Activated CD4-positive, alpha-beta memory T cell treated with anti-CD3 and anti-CD28 coated beads for 36 hours (primary cell): ENCODE measurements around the gene SUPT5H. TPM values are rescaled to one million over a fixed set of nuclear protein-coding genes. Genes with fewer than 3 reads are reported as not detected.

Experiments
- CTCF ChIA-PET: fragments of 350-600 bp; sonication (Branson Sonifier 250); formaldehyde crosslinking; loops from one replicate; lab custom pipeline; 2021; ENCODE audit warnings: antibody characterized with exemption, inconsistent platforms; lab: Charles Lee
- POLR2A ChIA-PET: fragments of 350-600 bp; sonication (Branson Sonifier 250); formaldehyde crosslinking; loops from one replicate; lab custom pipeline; 2021; ENCODE audit warnings: antibody characterized with exemption; lab: Charles Lee
- DNase-seq: peaks from one replicate; pipeline ENCODE4 v3.0.0-alpha.2; 2020
- H3K27ac Mint-ChIP-seq: one replicate; pipeline ENCODE4 v1.8.0; 2021; ENCODE audit warnings: mixed read lengths
- H3K27me3 Mint-ChIP-seq: one replicate; pipeline ENCODE4 v1.8.0; 2021; ENCODE audit warnings: mixed read lengths
- H3K36me3 Mint-ChIP-seq: one replicate; pipeline ENCODE4 v1.8.0; 2021; ENCODE audit warnings: mixed read lengths
- H3K4me1 Mint-ChIP-seq: one replicate; pipeline ENCODE4 v1.8.0; 2021; ENCODE audit warnings: low read depth, mixed read lengths
- H3K4me3 Mint-ChIP-seq: one replicate; pipeline ENCODE4 v1.8.0; 2021; ENCODE audit warnings: mild to moderate bottlenecking, mixed read lengths
- H3K9me3 Mint-ChIP-seq: one replicate; pipeline ENCODE4 v1.8.0; 2021; ENCODE audit warnings: mixed read lengths
- intact Hi-C: fragments of 100-400 bp; cut with micrococcal nuclease; formaldehyde crosslinking; loops from one replicate; pipeline ENCODE4 v1.15.1; 2023
- total RNA-seq, 2 experiments: library from RNA; stranded (reverse); gene quantifications; one replicate each; pipeline ENCODE4 v1.2.3, GENCODE V29; 2021

Gene SUPT5H
- total RNA-seq, 2 experiments from 2014 or later, result 180 to 183 TPM

DNA sequence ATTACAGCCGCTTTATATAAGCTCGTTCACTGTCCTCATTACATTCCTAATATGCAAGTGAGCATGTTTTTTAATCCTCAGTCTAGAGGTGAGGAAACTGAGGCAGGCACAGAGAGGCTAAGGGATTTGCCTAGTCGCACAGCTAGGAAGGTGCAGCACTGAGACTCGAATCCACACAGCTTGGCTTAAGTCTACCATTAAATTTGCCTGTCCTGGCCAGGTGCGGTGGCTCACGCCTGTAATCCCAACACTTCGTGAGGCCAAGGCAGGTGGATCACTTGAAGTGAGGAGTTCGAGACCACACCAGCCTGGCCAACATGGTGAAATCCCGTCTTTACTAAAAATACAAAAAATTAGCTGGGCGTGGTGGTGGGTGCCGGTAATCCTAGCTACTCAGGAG lies 17.7 kb upstream of the SUPT5H start:
- no peak overlapping the region for H3K4me3 Mint-ChIP-seq
- peaks cover 19% of the 10 kb centered on the region for H3K36me3 Mint-ChIP-seq
- intact Hi-C loops, result no loop called here
- H3K4me1 Mint-ChIP-seq, result peaks cover 19% of the 10 kb centered on the region
- H3K27ac Mint-ChIP-seq, result no peak overlapping the region
- DNase-seq, result no peak
- POLR2A ChIA-PET, result interaction anchor here (1.5 to 1.9 kb wide), 2 partner anchors 8 to 30 kb away, joined by 4 to 13 read pairs; partner anchors contain the start of gene RPS16
- H3K9me3 Mint-ChIP-seq, result no peaks in the 10 kb centered on the region
- CTCF ChIA-PET, result interaction anchor here (0.9 to 1.9 kb wide), 3 partner anchors 13 to 105 kb away, joined by 5 to 7 read pairs (median 7); partner anchors contain the start of genes EID2B and PLEKHG2
- no peaks in the 10 kb centered on the region for H3K27me3 Mint-ChIP-seq

DNA sequence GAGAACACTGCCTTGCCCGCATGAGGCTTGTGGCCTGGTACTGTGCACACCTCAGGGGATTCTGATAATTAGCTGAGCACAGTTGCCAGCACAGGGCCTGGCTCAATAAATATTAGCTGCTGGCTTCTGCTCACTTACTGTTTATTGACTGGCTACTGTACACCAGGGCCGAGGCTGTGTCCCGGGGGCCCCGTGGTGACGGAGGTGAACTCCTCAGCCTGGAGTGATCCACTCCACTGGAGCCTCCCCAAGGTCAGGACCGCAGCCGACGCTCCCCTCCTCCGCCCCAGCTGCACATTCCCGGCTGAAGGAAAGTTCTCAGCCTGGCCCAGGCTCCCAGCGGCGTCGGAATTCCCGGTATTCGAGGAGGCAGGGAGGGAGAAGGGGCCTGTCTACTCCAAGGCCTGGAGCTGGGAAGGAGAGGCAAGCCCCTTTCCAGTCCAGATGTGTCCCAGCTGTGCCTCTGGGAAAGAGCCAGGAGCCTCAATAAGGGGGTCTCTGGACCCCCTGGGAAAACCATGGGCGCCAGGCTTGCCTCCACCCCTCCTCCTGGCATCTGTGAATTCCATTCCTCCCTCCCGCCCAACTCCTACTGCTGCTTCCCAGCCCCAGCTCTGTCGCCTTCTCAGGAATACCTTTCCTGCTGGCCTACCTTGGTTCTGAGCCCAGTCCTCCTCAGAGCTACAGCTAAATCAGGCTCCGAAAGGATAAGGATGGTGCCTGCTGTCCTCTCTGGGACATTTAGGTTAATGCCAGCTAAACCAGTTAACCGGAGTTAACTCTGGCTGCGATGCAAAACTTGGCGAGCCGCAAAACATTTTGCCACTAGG lies 16.9 kb upstream of the SUPT5H start:
- Mint-ChIP-seq H3K9me3 (no peaks in the 10 kb centered on the region), H3K27ac (no peak overlapping the region), H3K4me3 (no peak overlapping the region), H3K27me3 (no peaks in the 10 kb centered on the region), H3K4me1 (peaks cover 27% of the 10 kb centered on the region), H3K36me3 (peaks cover 24% of the 10 kb centered on the region)
- intact Hi-C loops, result no loop called here
- CTCF ChIA-PET, result interaction anchor here (0.9 kb wide), 1 partner anchor 104 kb away, joined by 5 read pairs; the partner anchor contains the start of gene EID2B
- POLR2A ChIA-PET, result interaction anchor here (0.9 to 1.5 kb wide), 2 partner anchors 9 to 31 kb away, joined by 3 to 4 read pairs; no protein-coding TSS in a partner anchor
- DNase-seq, result no peak

DNA sequence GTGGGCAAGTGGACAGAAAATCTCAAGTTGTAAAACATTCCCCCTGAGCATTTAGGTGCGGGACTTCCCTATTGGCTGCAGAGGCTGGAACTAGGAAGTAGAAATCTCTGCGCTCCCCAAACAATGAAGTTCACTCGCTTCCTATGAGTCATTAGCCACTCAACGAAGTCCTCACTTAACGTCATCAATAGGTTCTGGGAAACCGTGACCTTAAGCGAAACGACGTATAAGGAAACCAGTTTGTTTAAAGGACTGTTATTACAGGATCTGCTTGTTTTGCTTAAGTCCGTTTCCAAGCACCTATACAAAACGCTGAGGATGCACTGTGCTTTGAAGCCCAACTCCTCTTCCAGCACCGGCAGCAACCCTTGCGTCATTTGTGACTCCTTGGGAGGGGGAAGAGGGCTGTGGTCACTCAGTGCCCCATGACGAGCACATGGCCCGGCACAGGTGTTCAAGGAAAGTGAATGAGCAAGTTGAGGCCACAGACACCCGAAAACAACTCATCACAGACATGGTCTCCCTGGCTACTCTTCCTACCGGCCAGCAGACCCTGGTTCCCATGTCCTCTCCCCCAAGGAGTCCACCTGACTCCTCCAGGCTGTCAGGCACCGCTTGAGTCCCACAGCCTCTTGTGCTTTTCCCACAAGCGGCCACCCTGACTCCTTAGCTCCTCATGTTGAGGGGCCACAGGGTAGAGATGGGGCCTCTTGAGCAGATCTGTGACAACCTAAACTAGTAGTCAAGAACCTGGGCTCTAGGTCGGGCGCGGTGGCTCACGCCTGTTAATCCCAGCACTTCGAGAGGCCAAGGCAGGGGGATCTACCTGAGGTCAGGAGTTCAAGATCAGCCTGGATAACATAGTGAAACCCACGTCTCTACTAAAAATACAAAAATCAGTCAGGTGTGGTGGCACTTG lies 14.4 kb upstream of the SUPT5H start:
- Mint-ChIP-seq H3K9me3 (no peaks in the 10 kb centered on the region), H3K4me3 (peak overlapping the region; percentile 54), H3K27ac (peak overlapping the region; percentile 100), H3K36me3 (peaks cover 41% of the 10 kb centered on the region), H3K27me3 (no peaks in the 10 kb centered on the region), H3K4me1 (peaks cover 46% of the 10 kb centered on the region)
- intact Hi-C loops, result loop anchor here (1.0 to 5.0 kb wide), 6 partner anchors 14 to 246 kb away; partner anchors contain the start of genes MED29, PAF1, PLEKHG2 and SUPT5H
- peak; percentile 94 for DNase-seq
- ChIA-PET CTCF (interaction anchor here (0.9 to 1.3 kb wide), 2 partner anchors 10 to 19 kb away, joined by 3 to 4 read pairs; partner anchors contain the start of gene PLEKHG2), POLR2A (interaction anchor here (0.6 to 3.8 kb wide), 3 partner anchors 14 to 22 kb away, joined by 5 to 24 read pairs (median 5); partner anchors contain the start of genes PLEKHG2 and SUPT5H)

DNA sequence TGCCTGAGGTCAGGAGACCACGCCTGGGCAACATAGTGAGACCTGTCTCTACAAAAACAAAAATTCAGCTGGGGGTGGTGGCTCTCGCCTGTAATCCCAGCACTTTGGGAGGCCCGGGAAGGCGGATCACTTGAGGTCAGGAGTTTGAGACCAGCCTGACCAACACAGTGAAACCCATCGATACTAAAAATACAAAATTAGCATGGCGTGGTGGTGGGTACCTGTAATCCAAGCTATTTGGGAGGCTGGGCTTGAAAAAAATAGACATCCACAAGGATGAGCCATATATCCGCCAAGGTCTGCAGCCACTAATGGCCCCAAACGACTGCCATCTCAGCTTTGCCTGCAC lies 12.7 kb upstream of the SUPT5H start:
- Mint-ChIP-seq H3K27me3 (no peaks in the 10 kb centered on the region), H3K9me3 (no peaks in the 10 kb centered on the region), H3K4me1 (peaks cover 57% of the 10 kb centered on the region), H3K36me3 (peaks cover 41% of the 10 kb centered on the region), H3K4me3 (peak overlapping the region; percentile 31), H3K27ac (peak overlapping the region; percentile 100)
- DNase-seq, result no peak
- intact Hi-C loops, result loop anchor here (5.0 kb wide), 1 partner anchor 245 kb away; no protein-coding TSS in a partner anchor
- ChIA-PET CTCF (interaction anchor here (0.8 kb wide), 1 partner anchor 35 kb away, joined by 3 read pairs; no protein-coding TSS in a partner anchor), POLR2A (interaction anchor here (0.7 to 3.8 kb wide), 8 partner anchors 8 to 97 kb away, joined by 3 to 24 read pairs (median 8); partner anchors contain the start of genes GMFG, SAMD4B, SUPT5H and TIMM50)

DNA sequence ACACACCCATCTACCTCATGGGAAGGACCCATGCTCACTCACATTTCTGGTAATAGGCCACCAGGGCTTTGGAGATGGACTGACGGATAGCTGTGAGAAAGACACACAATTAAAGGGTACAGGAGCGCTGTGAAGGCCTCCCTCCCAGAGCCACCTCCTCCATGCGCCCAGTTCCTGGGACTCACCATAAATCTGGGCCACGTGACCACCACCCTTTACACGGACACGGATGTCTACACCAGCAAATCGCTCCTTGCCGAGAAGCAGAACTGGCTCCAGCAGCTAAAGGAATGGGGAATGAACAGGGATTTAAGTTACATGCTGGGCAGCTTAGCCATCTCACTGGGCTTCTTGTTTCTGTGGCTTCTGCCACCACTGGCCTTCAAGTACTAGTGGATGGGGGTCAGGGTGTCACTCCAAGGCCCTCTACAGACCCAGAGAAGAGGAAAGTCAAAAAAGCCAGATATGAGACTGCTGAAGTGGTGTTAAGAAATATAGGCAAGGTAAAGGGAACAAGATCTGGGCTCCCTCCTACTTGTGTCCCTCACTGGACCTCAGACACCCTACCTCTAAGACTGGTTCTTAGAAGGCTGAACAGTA lies 11.8 kb upstream of the SUPT5H start:
- ChIA-PET CTCF (interaction anchor here (0.6 to 0.9 kb wide), 2 partner anchors 36 to 101 kb away, joined by 3 to 5 read pairs; no protein-coding TSS in a partner anchor), POLR2A (interaction anchor here (0.7 to 3.8 kb wide), 9 partner anchors 8 to 92 kb away, joined by 4 to 24 read pairs (median 7); partner anchors contain the start of genes PLEKHG2, SAMD4B, SUPT5H and ZFP36)
- DNase-seq, result no peak
- Mint-ChIP-seq H3K4me3 (peak overlapping the region; percentile 100), H3K36me3 (peaks cover 41% of the 10 kb centered on the region), H3K27ac (peak overlapping the region; percentile 100), H3K9me3 (no peaks in the 10 kb centered on the region), H3K4me1 (peaks cover 57% of the 10 kb centered on the region), H3K27me3 (no peaks in the 10 kb centered on the region)
- intact Hi-C loops, result loop anchor here (5.0 kb wide), 1 partner anchor 244 kb away; no protein-coding TSS in a partner anchor

DNA sequence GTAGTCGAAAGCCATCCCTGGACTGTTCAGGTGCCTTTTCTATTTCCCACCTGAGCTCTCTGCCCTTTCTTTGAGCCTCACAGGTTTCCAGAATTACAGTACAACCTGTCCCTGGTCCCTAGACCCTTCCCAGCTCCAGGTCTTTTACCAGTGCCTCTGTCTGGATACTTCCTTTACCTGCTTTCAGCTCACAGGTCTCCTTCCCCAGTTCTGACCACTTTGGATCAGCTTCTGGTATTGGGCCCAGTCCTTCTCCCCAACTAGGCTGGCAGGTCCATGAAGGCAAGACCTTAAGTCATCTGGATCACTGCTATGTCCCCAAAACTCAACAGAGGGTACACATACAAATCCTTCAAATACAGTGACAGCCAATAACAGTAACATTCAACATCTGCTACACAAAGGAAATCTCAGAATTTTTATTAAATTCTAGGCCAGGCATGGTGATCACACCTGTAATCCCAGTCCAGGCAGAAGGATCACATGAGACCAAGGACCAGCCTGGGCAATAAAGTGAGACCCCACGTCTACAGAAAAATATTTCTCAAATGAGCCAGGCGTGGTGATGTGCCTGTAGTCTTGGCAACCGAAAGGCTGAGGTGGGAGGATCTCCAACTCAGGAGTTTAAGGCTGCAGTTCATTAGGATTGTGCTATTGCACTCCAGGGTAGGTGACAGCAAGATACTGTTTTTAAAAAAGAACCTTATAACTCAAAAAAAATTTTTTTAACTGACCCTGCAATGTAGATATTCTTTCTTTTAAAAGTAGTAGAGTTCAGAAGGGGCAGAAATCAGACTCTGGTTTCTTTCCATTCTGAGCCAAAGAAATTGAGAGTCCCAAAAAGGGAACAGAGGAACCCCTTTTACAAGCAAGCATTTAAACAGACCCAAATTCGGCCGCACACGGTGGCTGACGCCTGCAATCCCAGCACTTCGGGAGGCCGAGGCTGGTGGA lies 11.0 kb upstream of the SUPT5H start:
- CTCF ChIA-PET, result interaction anchor here (0.6 to 2.0 kb wide), 7 partner anchors 22 to 100 kb away, joined by 3 to 14 read pairs (median 7); partner anchors contain the start of gene PLEKHG2
- peaks cover 57% of the 10 kb centered on the region for H3K4me1 Mint-ChIP-seq

DNA sequence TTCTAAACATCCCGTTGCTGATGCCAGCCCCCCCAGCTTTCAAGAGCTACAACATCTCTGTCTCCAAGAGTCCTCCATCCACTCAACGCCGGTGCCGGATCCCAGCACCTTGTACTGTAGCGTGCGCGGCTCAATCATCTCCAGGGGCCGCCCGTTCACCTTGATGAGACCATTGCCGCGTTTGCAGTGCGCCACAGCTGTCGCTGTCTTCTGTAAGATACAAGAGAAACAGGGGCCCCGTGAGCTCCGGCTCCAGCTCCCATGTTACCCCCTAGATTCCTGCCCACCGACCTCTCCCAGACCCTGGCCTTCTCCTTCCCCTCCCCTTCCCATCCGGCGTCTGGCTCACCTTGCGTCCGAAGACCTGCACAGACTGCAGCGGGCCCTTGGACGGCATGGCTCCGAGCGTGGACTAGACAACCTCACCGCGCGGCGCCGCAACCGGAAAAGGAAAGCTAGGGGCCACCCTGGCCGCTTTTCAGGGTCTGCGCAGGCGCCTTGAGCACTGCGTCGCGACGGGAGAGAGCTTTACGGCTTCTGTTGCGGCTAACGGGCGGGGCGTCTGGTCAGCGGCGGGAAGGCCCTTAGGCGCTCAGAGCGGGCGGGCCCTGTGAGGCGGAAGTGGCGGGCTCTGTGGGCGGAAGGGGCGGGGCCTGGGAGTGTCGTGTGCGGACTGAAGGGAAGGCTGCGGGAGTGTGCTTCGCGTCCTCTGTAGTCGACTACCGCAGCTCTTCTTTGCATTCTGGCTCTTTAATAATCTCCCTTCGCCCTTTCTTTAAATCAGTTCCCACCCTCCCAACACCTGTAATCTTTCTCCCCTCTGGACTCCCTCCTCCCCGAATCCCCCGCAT lies 9.7 kb upstream of the SUPT5H start, which contains the start of gene RPS16:
TSS of gene RPS16 (minus strand) at position 451 of the 851 bp plus-strand sequence. CDS start at position 397, 54 bp downstream.
- Mint-ChIP-seq H3K9me3 (no peaks in the 10 kb centered on the region), H3K36me3 (peaks cover 41% of the 10 kb centered on the region), H3K4me3 (peak within 1 kb of the TSS; percentile 100), H3K27ac (peak within 1 kb of the TSS; percentile 100), H3K27me3 (no peaks in the 10 kb centered on the region), H3K4me1 (peaks cover 55% of the 10 kb centered on the region)
- DNase-seq, result peak; percentile 100
- POLR2A ChIA-PET, result interaction anchor here (0.6 to 2.0 kb wide), 33 partner anchors 9 to 240 kb away, joined by 3 to 117 read pairs (median 7); partner anchors contain the start of genes DLL3, EID2B, GMFG and MED29
- intact Hi-C loops, result loop anchor here (1.0 kb wide), 2 partner anchors 10 to 23 kb away; partner anchors contain the start of genes PLEKHG2 and SUPT5H
- CTCF ChIA-PET, result interaction anchor here (0.7 to 2.0 kb wide), 13 partner anchors 11 to 407 kb away, joined by 3 to 14 read pairs (median 4); partner anchors contain the start of genes EID2B, PLEKHG2, SAMD4B and ZFP36

More for the DNA sequence above, 11.0 kb upstream of the SUPT5H start:
- POLR2A ChIA-PET, result interaction anchor here (0.5 to 3.8 kb wide), 22 partner anchors 7 to 561 kb away, joined by 3 to 117 read pairs (median 10); partner anchors contain the start of genes DLL3, EID2B, GMFG and MED29
- H3K36me3 Mint-ChIP-seq, result peaks cover 41% of the 10 kb centered on the region
- no peaks in the 10 kb centered on the region for H3K27me3 Mint-ChIP-seq
- H3K27ac Mint-ChIP-seq, result peak overlapping the region; percentile 100
- H3K4me3 Mint-ChIP-seq, result peak overlapping the region; percentile 100
- H3K9me3 Mint-ChIP-seq, result no peaks in the 10 kb centered on the region
- no peak for DNase-seq
- intact Hi-C loops, result loop anchor here (5.0 kb wide), 1 partner anchor 243 kb away; no protein-coding TSS in a partner anchor

DNA sequence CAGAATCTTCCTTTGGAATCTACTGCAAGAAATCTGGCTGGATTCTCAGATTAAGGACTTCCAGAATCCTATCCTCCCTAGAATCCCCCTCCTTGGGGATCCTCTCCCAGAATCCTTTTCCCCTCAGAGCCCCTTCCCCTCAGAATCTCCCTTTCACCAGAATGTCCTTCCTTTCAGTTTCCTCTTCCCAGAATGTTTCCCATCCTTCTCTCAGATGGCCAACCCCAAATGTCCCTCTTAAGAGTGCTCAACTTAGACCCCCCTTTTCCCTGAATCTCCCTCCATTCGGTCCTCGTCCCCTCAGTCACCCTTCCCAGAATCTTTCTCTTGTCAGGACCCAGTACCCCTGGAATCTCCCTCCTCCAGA lies 9.0 kb upstream of the SUPT5H start:
- Mint-ChIP-seq H3K27me3 (no peaks in the 10 kb centered on the region), H3K36me3 (peaks cover 38% of the 10 kb centered on the region), H3K4me1 (peaks cover 50% of the 10 kb centered on the region)

More for the DNA sequence above, 9.0 kb upstream of the SUPT5H start:
- intact Hi-C loops, result loop anchor here (1.0 kb wide), 2 partner anchors 9 to 24 kb away; partner anchors contain the start of genes PLEKHG2 and SUPT5H
- Mint-ChIP-seq H3K9me3 (no peaks in the 10 kb centered on the region), H3K4me3 (peak overlapping the region; percentile 100), H3K27ac (peak overlapping the region; percentile 100)
- ChIA-PET POLR2A (interaction anchor here (0.6 to 2.0 kb wide), 32 partner anchors 9 to 239 kb away, joined by 3 to 117 read pairs (median 7); partner anchors contain the start of genes DLL3, EID2B, GMFG and MED29), CTCF (interaction anchor here (0.7 to 2.0 kb wide), 9 partner anchors 22 to 100 kb away, joined by 3 to 14 read pairs (median 7); partner anchors contain the start of genes EID2B, PLEKHG2, SAMD4B and ZFP36)
- no peak for DNase-seq
